HG02840 (cell line): ENCODE results near the gene CD8B.

Experiments
- ATAC-seq: cut with Tn5 transposase; IDR thresholded peaks from one replicate; pipeline ENCODE4 v1.9.1; 2021; ENCODE audit warnings: mild to moderate bottlenecking, moderate library complexity, moderate number of reproducible peaks; ENCODE audit not compliant: unreplicated experiment, low FRiP score

CD8B gene

GRCh38 chr2:86806059-86806857 lies 55.4 kb downstream of the CD8B start:
- no peak for ATAC-seq

GRCh38 chr2:86800856-86801567 lies 60.7 kb downstream of the CD8B start:
- no peak for ATAC-seq

GRCh38 chr2:86794861-86795260 lies 66.8 kb downstream of the CD8B start:
- no peak for ATAC-seq

- no peak for ATAC-seq
Observed at GRCh38 chr2:86793752-86794151, 67.9 kb downstream of the CD8B start.

- no peak for ATAC-seq
Observed at GRCh38 chr2:86791573-86791972, 70.1 kb downstream of the CD8B start.

GRCh38 chr2:86790676-86791572 lies 70.8 kb downstream of the CD8B start, which contains the start of gene CD8A:
Gene CD8A (minus strand): TSS chr2:86790913. CDS start chr2:86790825, 88 bp downstream.
- no peak for ATAC-seq

- ATAC-seq, result no peak
Observed at GRCh38 chr2:86790134-86790675, 71.5 kb downstream of the CD8B start.

GRCh38 chr2:86789687-86790133 lies 72.0 kb downstream of the CD8B start:
- ATAC-seq, result no peak

GRCh38 chr2:86788881-86789686 lies 72.6 kb downstream of the CD8B start:
- no peak for ATAC-seq

- no peak for ATAC-seq
Observed at GRCh38 chr2:86788165-86788564, 73.5 kb downstream of the CD8B start.

- no peak for ATAC-seq
Observed at GRCh38 chr2:86787736-86788135, 74.0 kb downstream of the CD8B start.

GRCh38 chr2:86786001-86786536 lies 75.6 kb downstream of the CD8B start:
- no peak for ATAC-seq

GRCh38 chr2:86785456-86785855 lies 76.2 kb downstream of the CD8B start:
- no peak for ATAC-seq

- peak; percentile 94 for ATAC-seq
Observed at GRCh38 chr2:86783615-86784339, 77.9 kb downstream of the CD8B start.

GRCh38 chr2:86782748-86783147 lies 78.9 kb downstream of the CD8B start:
- no peak for ATAC-seq

- no peak for ATAC-seq
Observed at GRCh38 chr2:86781363-86781762, 80.3 kb downstream of the CD8B start.

GRCh38 chr2:86779971-86780370 lies 81.7 kb downstream of the CD8B start:
- no peak for ATAC-seq

- no peak for ATAC-seq
Observed at GRCh38 chr2:86778957-86779356, 82.7 kb downstream of the CD8B start.

GRCh38 chr2:86776532-86776931 lies 85.2 kb downstream of the CD8B start:
- ATAC-seq, result no peak
